Astrocyte (in vitro differentiated cells and primary cell): ENCODE data around the gene CHMP6. TPM values are rescaled to one million over a fixed set of nuclear protein-coding genes. Genes with fewer than 3 reads are reported as not detected.

ENCODE experiments used
- DNase-seq: peaks from one replicate; pipeline ENCODE4 v3.0.0-alpha.2; 2010; ENCODE audit warnings: low read depth
- FAIRE-seq: peaks from 2 replicates; lab custom pipeline; 2011; peaks lifted over from hg19 to GRCh38; lab: Jason Lieb, UNC
- H2AFZ ChIP-seq: 2 replicates; pipeline ENCODE4 v1.6.0; 2012; ENCODE audit warnings: low read depth, low read length, inconsistent platforms
- H3K27ac ChIP-seq: 2 replicates; pipeline ENCODE4 v1.5.1; 2011; ENCODE audit warnings: low read depth, low read length, inconsistent platforms
- H3K27me3 ChIP-seq: 2 replicates; pipeline ENCODE4 v1.6.0; 2011; ENCODE audit warnings: low read length, inconsistent platforms; ENCODE audit not compliant: insufficient read depth
- H3K36me3 ChIP-seq: 2 replicates; pipeline ENCODE4 v1.5.1; 2011; ENCODE audit warnings: low read length, inconsistent platforms; ENCODE audit not compliant: insufficient read depth
- H3K4me1 ChIP-seq: 2 replicates; pipeline ENCODE4 v1.5.1; 2011; ENCODE audit warnings: low read length, inconsistent platforms; ENCODE audit not compliant: insufficient read depth
- H3K4me2 ChIP-seq: 2 replicates; pipeline ENCODE4 v1.6.0; 2012; ENCODE audit warnings: low read length, inconsistent platforms
- H3K4me3 ChIP-seq: 2 replicates; pipeline ENCODE4 v1.5.1; 2011; ENCODE audit warnings: low read depth, mild to moderate bottlenecking, low read length, inconsistent platforms; ENCODE audit not compliant: insufficient read depth
- H3K79me2 ChIP-seq: 2 replicates; pipeline ENCODE4 v1.6.0; 2012; ENCODE audit warnings: mild to moderate bottlenecking, low read length, inconsistent platforms; ENCODE audit not compliant: insufficient read depth
- H3K9ac ChIP-seq: 2 replicates; pipeline ENCODE4 v1.6.0; 2012; ENCODE audit warnings: mild to moderate bottlenecking, low read length, inconsistent platforms
- H3K9me3 ChIP-seq: 2 replicates; pipeline ENCODE4 v1.5.1; 2012; ENCODE audit warnings: low read depth, mild to moderate bottlenecking, low read length, inconsistent platforms; ENCODE audit not compliant: insufficient read depth
- H4K20me1 ChIP-seq: 2 replicates; pipeline ENCODE4 v1.6.0; 2012; ENCODE audit warnings: low read length, inconsistent platforms; ENCODE audit not compliant: insufficient read depth
- H3K27ac Mint-ChIP-seq: one replicate; pipeline ENCODE4 v1.8.0; 2021; ENCODE audit warnings: mild to moderate bottlenecking, mixed read lengths; ENCODE audit not compliant: unreplicated experiment
- H3K27me3 Mint-ChIP-seq: one replicate; pipeline ENCODE4 v1.8.0; 2021; ENCODE audit warnings: low read depth, mixed read lengths; ENCODE audit not compliant: unreplicated experiment
- H3K36me3 Mint-ChIP-seq: one replicate; pipeline ENCODE4 v1.8.0; 2021; ENCODE audit warnings: low read depth, mixed read lengths; ENCODE audit not compliant: unreplicated experiment
- H3K4me1 Mint-ChIP-seq: one replicate; pipeline ENCODE4 v1.8.0; 2021; ENCODE audit warnings: low read depth, mixed read lengths; ENCODE audit not compliant: unreplicated experiment
- H3K4me3 Mint-ChIP-seq: one replicate; pipeline ENCODE4 v1.8.0; 2021; ENCODE audit warnings: mild to moderate bottlenecking, moderate library complexity, mixed read lengths; ENCODE audit not compliant: unreplicated experiment
- H3K9me3 Mint-ChIP-seq: one replicate; pipeline ENCODE4 v1.8.0; 2021; ENCODE audit warnings: mild to moderate bottlenecking, mixed read lengths; ENCODE audit not compliant: unreplicated experiment
- CTCF ChIP-seq: IDR thresholded peaks from 2 replicates; pipeline ENCODE4 v1.5.1; 2011; ENCODE audit warnings: low read depth, mild to moderate bottlenecking, inconsistent platforms, low read length, moderate library complexity; ENCODE audit not compliant: insufficient read depth
- EZH2 ChIP-seq: IDR thresholded peaks from 2 replicates; pipeline ENCODE4 v1.6.1; 2012; ENCODE audit warnings: mild to moderate bottlenecking, low read length, inconsistent platforms; ENCODE audit not compliant: insufficient read depth
- total RNA-seq: library from RNA; stranded (reverse); gene quantifications from 2 replicates; pipeline ENCODE4 v1.2.1, GENCODE V29; 2021

Gene CHMP6
- total RNA-seq, 1 donor from 2014 or later, result 19.0 TPM

- H3K79me2 ChIP-seq, result peaks cover 84% of the 10 kb centered on the region
- H3K9ac ChIP-seq, result no peak overlapping the region
- TF ChIP-seq EZH2 (no peak), CTCF (no peak)
- H2AFZ ChIP-seq, result no peak overlapping the region
- H3K4me2 ChIP-seq, result peak overlapping the region; percentile 76
- H3K4me3 ChIP-seq, result no peak overlapping the region
- H3K9me3 ChIP-seq, result no peaks in the 10 kb centered on the region
- Mint-ChIP-seq H3K36me3 (peaks cover 6% of the 10 kb centered on the region), H3K9me3 (no peaks in the 10 kb centered on the region), H3K27me3 (no peaks in the 10 kb centered on the region), H3K27ac (no peak overlapping the region), H3K4me3 (no peak overlapping the region), H3K4me1 (peaks cover 27% of the 10 kb centered on the region)
- H3K4me1 ChIP-seq, result peaks cover 62% of the 10 kb centered on the region
- no peaks in the 10 kb centered on the region for H3K27me3 ChIP-seq
- no peaks in the 10 kb centered on the region for H3K36me3 ChIP-seq
- H4K20me1 ChIP-seq, result peaks cover 71% of the 10 kb centered on the region
- FAIRE-seq (no peak), DNase-seq (no peak)
- H3K27ac ChIP-seq, result no peak overlapping the region
These were observed 47.5 kb downstream of the CHMP6 start for GRCh38 chr17:81039096-81039495.

DNA sequence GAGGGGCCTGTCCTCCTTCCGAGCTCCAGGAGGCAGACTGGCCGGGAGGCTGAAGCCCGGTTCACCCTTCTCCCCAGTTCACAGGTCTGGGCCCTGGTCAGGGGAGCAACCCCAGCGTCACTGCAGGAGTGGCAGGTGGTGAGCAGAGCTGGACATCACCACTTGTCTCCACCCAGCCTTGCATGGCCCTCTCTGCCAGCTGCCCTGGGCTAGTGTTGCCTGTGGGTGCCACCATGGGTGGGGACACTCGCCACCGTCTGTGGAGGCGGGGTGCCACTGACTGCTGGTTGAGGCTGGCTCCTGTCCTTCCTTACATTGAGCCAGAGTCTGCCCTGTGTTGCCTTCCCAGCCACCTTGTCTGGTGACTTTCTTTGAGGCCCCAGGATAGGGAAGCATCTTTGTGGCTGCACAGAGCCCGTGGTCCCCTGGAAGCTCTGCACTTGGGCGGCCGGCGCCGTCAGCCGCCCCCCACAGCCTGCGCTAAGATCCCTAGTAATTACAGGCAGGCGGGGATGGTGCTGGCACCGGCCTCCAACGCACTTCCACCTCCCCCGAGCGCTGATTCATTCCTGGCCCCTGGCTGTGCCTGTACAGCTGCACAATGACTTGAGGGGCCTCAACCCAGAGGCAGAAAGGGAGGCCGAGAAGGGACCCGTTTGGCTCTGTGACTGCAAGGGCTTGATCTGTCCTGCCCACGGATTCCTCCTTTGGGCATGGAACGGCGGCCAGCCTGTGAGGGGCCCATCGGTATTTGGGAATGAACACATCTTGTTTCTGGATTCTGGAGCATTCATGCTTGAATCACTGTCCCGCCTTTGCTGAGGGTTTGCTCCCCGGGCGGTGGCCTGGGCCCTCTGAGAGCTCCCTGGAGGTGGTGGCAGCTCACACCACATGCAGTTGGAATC, 48.5 kb downstream of the CHMP6 start:
- H3K27ac Mint-ChIP-seq, result peak overlapping the region; percentile 62
- H3K9ac ChIP-seq, result peak overlapping the region; percentile 66

More for the DNA sequence above, 48.5 kb downstream of the CHMP6 start:
- Histone ChIP-seq H4K20me1 (peaks cover 82% of the 10 kb centered on the region), H3K4me3 (peak overlapping the region; percentile 26), H3K27ac (peak overlapping the region; percentile 71), H3K4me1 (peaks cover 70% of the 10 kb centered on the region), H3K9me3 (no peaks in the 10 kb centered on the region), H2AFZ (no peak overlapping the region), H3K4me2 (peak overlapping the region; percentile 76), H3K79me2 (peaks cover 94% of the 10 kb centered on the region), H3K36me3 (no peaks in the 10 kb centered on the region), H3K27me3 (no peaks in the 10 kb centered on the region)
- H3K4me1 Mint-ChIP-seq, result peaks cover 36% of the 10 kb centered on the region
- no peak for TF ChIP-seq EZH2
- TF ChIP-seq CTCF, result no peak
- no peaks in the 10 kb centered on the region for H3K27me3 Mint-ChIP-seq
- H3K4me3 Mint-ChIP-seq, result no peak overlapping the region
- FAIRE-seq (no peak), DNase-seq (peak; percentile 74)
- peaks cover 6% of the 10 kb centered on the region for H3K36me3 Mint-ChIP-seq
- H3K9me3 Mint-ChIP-seq, result no peaks in the 10 kb centered on the region
